ENCODE results near the gene ASXL2. TPM values are rescaled to one million over a fixed set of nuclear protein-coding genes. Genes with fewer than 3 reads are reported as not detected.
A peak's percentile ranks its signal among the peaks of the same experiment; 100 is the strongest.

ASXL2 gene
- total and polyA plus RNA-seq, 2 of the 13 experiments (the other 11 are each of a cell fraction or from before 2014, with no cell fraction given): 12.1 to 19.2 TPM

- TF ChIP-seq ZNF780A (CRISPR knock-in tag; IDR thresholded peaks at IDR 0.05) (no peak), HNRNPLL (IDR thresholded peaks at IDR 0.05; ENCODE audit: low read depth, low read length, poor library complexity, severe bottlenecking) (no peak), JUND (CRISPR knock-in tag; IDR thresholded peaks at IDR 0.05) (peak; percentile 93), CEBPG (CRISPR knock-in tag; IDR thresholded peaks at IDR 0.05) (peak; percentile 88), PITX1 (CRISPR knock-in tag; IDR thresholded peaks at IDR 0.05) (no peak), CBX5 (CRISPR knock-in tag; IDR thresholded peaks at IDR 0.05; ENCODE audit: borderline replicate concordance) (no peak), MED1 (CRISPR knock-in tag; IDR thresholded peaks at IDR 0.05) (no peak), RNF219 (CRISPR knock-in tag; IDR thresholded peaks at IDR 0.05) (0 out of 2 replicates have a peak, but pooled peaks have one; percentile 24), ZNF678 (CRISPR knock-in tag; IDR thresholded peaks at IDR 0.05) (no peak), EEA1 (CRISPR knock-in tag; IDR thresholded peaks at IDR 0.05; ENCODE audit: borderline replicate concordance) (no peak), MTF1 (CRISPR knock-in tag; IDR thresholded peaks at IDR 0.05) (no peak), MBD4 (IDR thresholded peaks at IDR 0.05; ENCODE audit: borderline replicate concordance, low read length) (0 out of 2 replicates have a peak, but pooled peaks have one; percentile 81), NR2F6 (IDR thresholded peaks at IDR 0.05) (peak; percentile 14; the same call in 1 of the 2 replicates), NR2F6 (CRISPR knock-in tag; IDR thresholded peaks at IDR 0.05) (peak; percentile 21; the same call in 1 of the 2 replicates), ZNF10 (CRISPR knock-in tag; IDR thresholded peaks at IDR 0.05; ENCODE audit: borderline replicate concordance, low read depth) (no peak), FOXK1 (CRISPR knock-in tag; IDR thresholded peaks at IDR 0.05; ENCODE audit: borderline replicate concordance, low read depth) (peak; percentile 72; the same call in 1 of the 2 replicates), SMAD3 (CRISPR knock-in tag; IDR thresholded peaks at IDR 0.05) (peak; percentile 64), FOSL1 (CRISPR knock-in tag; IDR thresholded peaks at IDR 0.05; ENCODE audit: borderline replicate concordance) (peak; percentile 97), ZNF432 (CRISPR knock-in tag; IDR thresholded peaks at IDR 0.05; ENCODE audit: borderline replicate concordance) (no peak), NR2F2 (IDR thresholded peaks at IDR 0.05; ENCODE audit: borderline replicate concordance, low read depth) (peak; percentile 12; the same call in 1 of the 2 replicates), FOXA3 (CRISPR knock-in tag; IDR thresholded peaks at IDR 0.05) (peak; percentile 95), HHEX (CRISPR knock-in tag; IDR thresholded peaks at IDR 0.05) (peak; percentile 49; the same call in 1 of the 2 replicates), MAFF (IDR thresholded peaks at IDR 0.05; ENCODE audit: low read depth, low read length) (no peak), ZNF670 (CRISPR knock-in tag; IDR thresholded peaks at IDR 0.05; ENCODE audit: borderline replicate concordance) (peak; percentile 59; the same call in 1 of the 2 replicates), ZSCAN25 (CRISPR knock-in tag; IDR thresholded peaks at IDR 0.05) (no peak), HMG20A (CRISPR knock-in tag; IDR thresholded peaks at IDR 0.05; ENCODE audit: borderline replicate concordance) (peak; percentile 81; the same call in 1 of the 2 replicates), CENPT (CRISPR knock-in tag; IDR thresholded peaks at IDR 0.05; ENCODE audit: low read depth) (no peak), ZC3H4 (CRISPR knock-in tag; IDR thresholded peaks at IDR 0.05; ENCODE audit: borderline replicate concordance) (peak; percentile 85; the same call in 1 of the 2 replicates), MED8 (CRISPR knock-in tag; IDR thresholded peaks at IDR 0.05; ENCODE audit: insufficient replicate concordance) (peak; percentile 29), JUNB (CRISPR knock-in tag; IDR thresholded peaks at IDR 0.05; ENCODE audit: borderline replicate concordance) (peak; percentile 92)
- TF ChIP-seq, protein P1, sequence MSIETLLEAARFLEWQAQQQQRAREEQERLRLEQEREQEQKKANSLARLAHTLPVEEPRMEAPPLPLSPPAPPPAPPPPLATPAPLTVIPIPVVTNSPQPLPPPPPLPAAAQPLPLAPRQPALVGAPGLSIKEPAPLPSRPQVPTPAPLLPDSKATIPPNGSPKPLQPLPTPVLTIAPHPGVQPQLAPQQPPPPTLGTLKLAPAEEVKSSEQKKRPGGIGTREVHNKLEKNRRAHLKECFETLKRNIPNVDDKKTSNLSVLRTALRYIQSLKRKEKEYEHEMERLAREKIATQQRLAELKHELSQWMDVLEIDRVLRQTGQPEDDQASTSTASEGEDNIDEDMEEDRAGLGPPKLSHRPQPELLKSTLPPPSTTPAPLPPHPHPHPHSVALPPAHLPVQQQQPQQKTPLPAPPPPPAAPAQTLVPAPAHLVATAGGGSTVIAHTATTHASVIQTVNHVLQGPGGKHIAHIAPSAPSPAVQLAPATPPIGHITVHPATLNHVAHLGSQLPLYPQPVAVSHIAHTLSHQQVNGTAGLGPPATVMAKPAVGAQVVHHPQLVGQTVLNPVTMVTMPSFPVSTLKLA (IDR thresholded peaks at IDR 0.05): no peak
These were observed 945 bp upstream of the ASXL2 start (continued) for GRCh38 chr2:25879133-25879730.
